ENCODE measurements around the gene COL13A1.
A peak's percentile ranks its signal among the peaks of the same experiment; 100 is the strongest.

- TF ChIP-seq CTCF (IDR thresholded peaks at IDR 0.05) (peak in 2 of 4 experiments; percentile 38 to 50), POLR2AphosphoS5 (IDR thresholded peaks at IDR 0.05) (no peak), POLR2A (IDR thresholded peaks at IDR 0.05) (no peak)
Observed at GRCh38 chr10:69801094-69801433, 642 bp upstream of the COL13A1 start.
